SK-N-SH treated with all-trans-retinoic acid at 6 μM for 48 hours (cell line): ENCODE measurements around the gene SEPTIN1.

ENCODE experiments used
- BACH2 ChIP-seq: fragments of 250-450 bp; sonication (Bioruptor Pico); IDR thresholded peaks from 2 replicates; pipeline ENCODE4 v1.9.0; 2021; ENCODE audit warnings: mild to moderate bottlenecking, borderline replicate concordance
- CREB5 ChIP-seq: fragments of 250-450 bp; sonication (Bioruptor Pico); IDR thresholded peaks from 2 replicates; pipeline ENCODE4 v1.5.1; 2020; ENCODE audit warnings: low read depth, mild to moderate bottlenecking, moderate library complexity
- ESRRG ChIP-seq: fragments of 250-450 bp; sonication (Bioruptor Pico); IDR thresholded peaks from 2 replicates; pipeline ENCODE4 v1.6.1; 2021; ENCODE audit warnings: mild to moderate bottlenecking
- GLIS3 ChIP-seq: fragments of 250-450 bp; sonication (Bioruptor Pico); IDR thresholded peaks from 2 replicates; pipeline ENCODE4 v1.5.0; 2020; ENCODE audit warnings: mild to moderate bottlenecking, moderate library complexity
- PATZ1 ChIP-seq: fragments of 250-450 bp; sonication (Bioruptor Pico); IDR thresholded peaks from 2 replicates; pipeline ENCODE4 v1.8.0; 2020; ENCODE audit warnings: mild to moderate bottlenecking, moderate library complexity, borderline replicate concordance
- PPARA ChIP-seq: fragments of 250-450 bp; sonication (Bioruptor Pico); IDR thresholded peaks from 2 replicates; pipeline ENCODE4 v1.5.0; 2020; ENCODE audit warnings: mild to moderate bottlenecking, borderline replicate concordance
- RARB ChIP-seq: fragments of 250-450 bp; sonication (Bioruptor Pico); IDR thresholded peaks from 2 replicates; pipeline ENCODE4 v1.8.0; 2021; ENCODE audit warnings: mild to moderate bottlenecking, moderate library complexity
- TOX ChIP-seq: fragments of 250-450 bp; sonication (Bioruptor Pico); IDR thresholded peaks from 2 replicates; pipeline ENCODE4 v1.8.0; 2021; ENCODE audit warnings: mild to moderate bottlenecking, moderate library complexity, borderline replicate concordance
- ZFP3 ChIP-seq: fragments of 250-450 bp; sonication (Bioruptor Pico); IDR thresholded peaks from 2 replicates; pipeline ENCODE4 v1.5.0; 2020; ENCODE audit warnings: mild to moderate bottlenecking, moderate library complexity
- ZFP30 ChIP-seq: fragments of 450-650 bp; formaldehyde crosslinking; IDR thresholded peaks from 2 replicates; pipeline ENCODE4 v1.5.0; 2022; ENCODE audit warnings: mild to moderate bottlenecking, moderate library complexity
- ZNF565 ChIP-seq: fragments of 450-650 bp; formaldehyde crosslinking; conservative IDR thresholded peaks from 2 replicates; pipeline ENCODE4 v1.5.0; 2020; ENCODE audit warnings: low read depth, mild to moderate bottlenecking, moderate library complexity
- ZNF70 ChIP-seq: fragments of 450-650 bp; formaldehyde crosslinking; IDR thresholded peaks from 2 replicates; pipeline ENCODE4 v1.5.0; 2020; ENCODE audit warnings: mild to moderate bottlenecking, moderate library complexity
- ZNF8 ChIP-seq: fragments of 450-650 bp; formaldehyde crosslinking; IDR thresholded peaks from 2 replicates; pipeline ENCODE4 v1.5.0; 2020; ENCODE audit warnings: mild to moderate bottlenecking, moderate library complexity

GRCh38 chr16:30397776-30398660 is 15.7 kb upstream of the SEPTIN1 start:
- TF ChIP-seq PATZ1 (CRISPR knock-in tag) (no peak), PPARA (no peak), ZNF70 (CRISPR knock-in tag) (no peak), ZFP3 (CRISPR knock-in tag) (no peak), CREB5 (CRISPR knock-in tag) (no peak), TOX (no peak), ESRRG (CRISPR knock-in tag) (no peak), ZFP30 (CRISPR knock-in tag) (no peak), ZNF8 (CRISPR knock-in tag) (no peak), BACH2 (CRISPR knock-in tag) (no peak), GLIS3 (CRISPR knock-in tag) (no peak), RARB (CRISPR knock-in tag) (no peak), ZNF565 (no peak)
